IPS DF 6.9 (cell line): ENCODE measurements around the gene DYRK4.

Source experiments
- DNase-seq: peaks from one replicate; pipeline ENCODE4 v3.0.0-alpha.2; 2013; ENCODE audit warnings: low read depth, low spot score
- H3K27ac ChIP-seq: one replicate; pipeline ENCODE4 v1.5.1; 2013; ENCODE audit warnings: low read length, control low read depth
- H3K27me3 ChIP-seq: 2 replicates; pipeline ENCODE4 v1.6.1; 2013; ENCODE audit warnings: mild to moderate bottlenecking, low read length; ENCODE audit not compliant: control insufficient read depth, insufficient read depth
- H3K36me3 ChIP-seq: 2 replicates; pipeline ENCODE4 v1.6.1; 2013; ENCODE audit warnings: low read length; ENCODE audit not compliant: control insufficient read depth, insufficient read depth
- H3K4me1 ChIP-seq: 2 replicates; pipeline ENCODE4 v1.6.1; 2013; ENCODE audit warnings: low read length; ENCODE audit not compliant: control insufficient read depth, insufficient read depth
- H3K4me3 ChIP-seq: 2 replicates; pipeline ENCODE4 v1.5.1; 2013; ENCODE audit warnings: mild to moderate bottlenecking, low read length
- H3K9me3 ChIP-seq: 2 replicates; pipeline ENCODE4 v1.6.1; 2013; ENCODE audit warnings: low read length, inconsistent platforms; ENCODE audit not compliant: control insufficient read depth, insufficient read depth
- WGBS: extraction: QIAGEN DNeasy Blood & Tissue Kit; methylation state at CpG from one replicate; pipeline ENCODE4 v1.1.7; 2013; ENCODE audit warnings: mixed read lengths, missing lambda C conversion rate; ENCODE audit not compliant: insufficient read length, insufficient coverage; 5-methylcytosine and 5-hydroxymethylcytosine counted together

DYRK4 gene

DNA sequence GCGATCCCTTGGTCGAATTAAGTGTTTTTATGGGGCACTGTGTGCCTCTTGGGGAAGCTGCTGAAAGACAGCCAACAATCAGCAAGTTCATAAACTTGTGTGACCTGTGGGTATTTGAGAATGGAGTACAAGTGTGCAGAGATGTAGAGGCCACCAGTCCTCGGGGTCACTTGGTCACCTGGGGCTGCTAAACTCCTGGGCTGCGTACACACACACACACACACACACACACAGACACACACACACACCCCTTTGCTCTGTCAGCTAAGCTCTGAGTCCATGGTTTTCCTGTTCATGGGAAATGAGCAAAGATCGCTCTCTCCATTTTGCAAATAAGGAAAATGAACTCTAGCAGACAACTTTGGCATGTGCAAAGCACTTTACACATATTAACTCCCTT, 24.5 kb downstream of the DYRK4 start:
- no peaks in the 10 kb centered on the region for H3K36me3 ChIP-seq
- no peaks in the 10 kb centered on the region for H3K9me3 ChIP-seq
- H3K4me3 ChIP-seq: no peak overlapping the region
- WGBS: no CpG with 5 or more reads among the region's 5 CpGs
- no peaks in the 10 kb centered on the region for H3K4me1 ChIP-seq
- no peaks in the 10 kb centered on the region for H3K27me3 ChIP-seq
- DNase-seq: no peak
- H3K27ac ChIP-seq: no peak overlapping the region

DNA sequence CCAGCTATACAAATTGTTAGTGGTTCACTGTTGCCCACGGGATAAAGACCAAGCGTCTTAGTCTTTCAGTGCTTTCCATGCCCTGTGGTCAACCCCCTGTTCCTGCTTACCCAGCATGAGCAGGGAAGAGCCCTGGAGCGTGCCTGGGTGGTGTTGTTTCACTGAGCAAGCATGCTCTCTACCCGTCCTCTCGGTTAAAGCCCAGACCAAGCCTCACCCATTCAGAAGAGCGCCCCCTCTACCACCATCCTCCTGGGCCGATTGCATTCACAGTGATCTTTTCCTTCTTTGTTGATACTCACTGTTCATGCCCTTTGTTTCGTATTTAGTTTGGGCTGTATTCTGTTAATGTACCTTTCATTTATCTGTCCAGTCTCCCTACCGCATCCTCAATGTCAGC, 25.1 kb downstream of the DYRK4 start:
- H3K27me3 ChIP-seq: no peaks in the 10 kb centered on the region
- WGBS: no CpG with 5 or more reads among the region's 9 CpGs
- H3K9me3 ChIP-seq: no peaks in the 10 kb centered on the region
- no peaks in the 10 kb centered on the region for H3K36me3 ChIP-seq
- DNase-seq: no peak
- H3K27ac ChIP-seq: no peak overlapping the region
- no peak overlapping the region for H3K4me3 ChIP-seq
- H3K4me1 ChIP-seq: no peaks in the 10 kb centered on the region

DNA sequence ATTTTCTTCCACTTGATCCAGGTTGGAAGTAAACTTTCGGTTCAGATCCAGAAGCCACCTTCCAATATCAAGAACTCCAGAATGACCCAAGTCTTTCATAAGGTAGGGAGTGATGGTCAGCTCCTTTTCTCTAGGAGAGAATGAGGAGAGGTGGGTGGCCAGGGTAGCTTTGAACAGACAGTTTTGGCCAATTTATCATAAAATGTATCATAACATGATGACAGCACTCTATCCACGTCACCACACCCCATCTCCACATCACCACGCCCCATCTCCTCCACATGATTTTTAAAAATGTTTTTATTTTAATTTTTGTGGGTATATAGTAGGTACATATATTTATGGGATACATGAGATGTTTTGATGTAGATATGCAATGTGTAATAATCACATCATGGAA, 26.9 kb downstream of the DYRK4 start:
- no peak overlapping the region for H3K4me3 ChIP-seq
- H3K27me3 ChIP-seq: no peaks in the 10 kb centered on the region
- WGBS: 100% methylated on average over 2 of the region's 3 CpGs
- H3K36me3 ChIP-seq: no peaks in the 10 kb centered on the region
- H3K27ac ChIP-seq: no peak overlapping the region
- no peak for DNase-seq
- no peaks in the 10 kb centered on the region for H3K9me3 ChIP-seq
- no peaks in the 10 kb centered on the region for H3K4me1 ChIP-seq

DNA sequence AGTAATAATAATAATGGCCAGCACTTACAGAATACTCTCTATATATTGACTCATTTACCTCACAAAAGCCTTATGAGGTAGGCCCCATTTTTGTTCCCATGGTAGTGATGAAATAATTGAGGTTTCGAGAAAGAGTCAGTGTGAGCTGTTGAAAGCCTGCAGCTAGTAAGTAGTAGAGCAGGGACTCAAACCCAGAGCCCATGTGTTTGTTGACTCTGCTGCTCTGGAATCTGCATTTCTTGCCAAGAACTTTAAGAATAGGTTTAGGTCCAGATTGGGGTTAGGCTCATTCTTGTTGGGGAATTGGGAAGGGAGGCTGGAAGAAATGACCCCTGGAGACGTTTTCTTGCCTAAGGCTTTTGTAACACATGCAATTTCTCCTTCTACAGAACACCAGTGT, 27.9 kb downstream of the DYRK4 start:
- DNase-seq: no peak
- no peaks in the 10 kb centered on the region for H3K9me3 ChIP-seq
- no peak overlapping the region for H3K27ac ChIP-seq
- H3K4me3 ChIP-seq: no peak overlapping the region
- no peaks in the 10 kb centered on the region for H3K36me3 ChIP-seq
- H3K4me1 ChIP-seq: no peaks in the 10 kb centered on the region
- H3K27me3 ChIP-seq: no peaks in the 10 kb centered on the region
- no CpG with 5 or more reads among the region's 2 CpGs for WGBS

DNA sequence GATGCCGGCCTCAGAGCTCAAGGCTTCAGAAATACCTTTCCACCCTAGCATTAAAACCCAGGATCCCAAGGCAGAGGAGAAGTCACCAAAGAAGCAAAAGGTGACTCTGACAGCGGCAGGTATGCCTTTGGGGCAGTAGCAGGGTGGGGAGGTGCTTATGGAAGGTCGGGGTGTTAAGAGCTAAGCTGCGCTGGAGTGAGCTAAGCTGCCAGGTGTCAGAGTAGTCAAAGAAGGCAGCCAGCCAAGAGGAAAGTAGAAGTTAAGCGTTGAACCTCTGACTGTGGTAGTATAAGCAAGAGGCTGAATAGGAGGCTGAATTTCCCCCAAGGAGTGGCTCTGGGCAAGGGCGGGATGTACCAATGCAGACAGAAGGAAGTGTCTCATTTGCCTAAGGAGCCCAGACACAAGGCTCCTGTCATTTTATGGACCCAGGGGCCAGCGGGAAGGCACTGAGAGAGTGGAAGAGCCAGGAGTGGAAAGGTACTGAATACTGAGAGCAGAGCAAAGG, 29.2 kb downstream of the DYRK4 start:
- Histone ChIP-seq H3K36me3 (no peaks in the 10 kb centered on the region), H3K9me3 (no peaks in the 10 kb centered on the region), H3K27me3 (no peaks in the 10 kb centered on the region), H3K4me3 (no peak overlapping the region), H3K4me1 (no peaks in the 10 kb centered on the region), H3K27ac (no peak overlapping the region)
- DNase-seq: no peak
- WGBS: no CpG with 5 or more reads among the region's 7 CpGs

DNA sequence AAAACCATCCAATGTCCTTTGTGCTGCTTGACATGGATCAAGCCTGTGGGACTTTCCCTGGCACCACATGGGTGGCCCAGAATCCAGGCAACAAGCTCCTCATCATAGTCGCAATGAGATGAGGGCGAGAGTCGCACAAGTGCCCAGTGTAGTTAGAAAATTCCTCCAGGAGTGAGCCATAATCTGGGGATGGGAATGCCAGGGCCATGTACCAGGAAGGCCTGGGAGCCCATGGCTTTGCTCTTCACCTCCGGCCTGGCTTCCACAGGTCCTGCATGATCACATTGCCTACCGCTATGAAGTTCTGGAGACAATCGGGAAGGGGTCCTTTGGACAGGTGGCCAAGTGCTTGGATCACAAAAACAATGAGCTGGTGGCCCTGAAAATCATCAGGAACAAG, 33.9 kb downstream of the DYRK4 start:
- Histone ChIP-seq H3K27ac (no peak overlapping the region), H3K9me3 (no peaks in the 10 kb centered on the region), H3K27me3 (no peaks in the 10 kb centered on the region), H3K36me3 (no peaks in the 10 kb centered on the region), H3K4me3 (no peak overlapping the region), H3K4me1 (no peaks in the 10 kb centered on the region)
- WGBS: no CpG with 5 or more reads among the region's 6 CpGs
- no peak for DNase-seq

DNA sequence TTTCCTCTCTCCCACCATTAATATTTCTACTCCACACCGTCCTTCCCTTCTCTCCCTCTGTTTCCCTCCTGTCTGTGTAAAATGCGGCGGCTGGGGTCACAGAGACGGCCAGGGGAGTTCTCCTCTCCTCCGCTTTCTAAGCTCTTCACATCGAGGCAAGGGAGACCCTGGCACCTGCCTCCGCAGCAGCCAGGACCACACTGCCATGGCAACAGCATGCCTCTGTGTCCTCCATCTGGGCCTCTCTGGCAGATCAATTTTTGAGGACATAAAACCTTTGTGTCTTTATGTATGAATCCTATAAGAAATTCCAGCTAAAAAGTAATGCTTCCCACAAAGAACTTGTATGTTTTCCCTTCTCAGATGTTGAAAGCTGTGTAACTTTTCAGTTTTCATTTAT, 41.4 kb downstream of the DYRK4 start:
- no peak overlapping the region for H3K4me3 ChIP-seq
- WGBS: 100% methylated on average over 1 of the region's 7 CpGs
- H3K9me3 ChIP-seq: no peaks in the 10 kb centered on the region
- DNase-seq: no peak
- H3K4me1 ChIP-seq: no peaks in the 10 kb centered on the region
- no peaks in the 10 kb centered on the region for H3K36me3 ChIP-seq
- no peak overlapping the region for H3K27ac ChIP-seq
- no peaks in the 10 kb centered on the region for H3K27me3 ChIP-seq

DNA sequence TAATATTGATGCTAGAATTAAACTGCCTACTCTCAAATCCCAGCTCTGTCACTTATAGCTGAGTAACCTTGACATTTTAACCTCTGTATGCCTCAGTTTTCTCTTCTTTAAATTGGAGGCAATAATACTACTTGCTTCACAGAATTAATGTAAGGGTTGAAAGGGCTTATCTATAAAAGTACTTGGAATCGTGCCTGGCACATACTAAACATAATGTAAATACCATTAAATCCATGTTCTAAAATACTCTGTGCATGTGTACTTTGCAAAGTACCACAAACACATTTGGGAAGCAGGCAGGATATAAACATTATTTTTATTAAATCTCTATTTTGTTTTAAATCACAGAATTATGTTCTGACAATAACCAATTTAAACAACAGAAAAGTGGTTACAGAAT, 41.9 kb downstream of the DYRK4 start:
- DNase-seq: no peak
- H3K27me3 ChIP-seq: no peaks in the 10 kb centered on the region
- H3K4me3 ChIP-seq: no peak overlapping the region
- H3K36me3 ChIP-seq: no peaks in the 10 kb centered on the region
- no peaks in the 10 kb centered on the region for H3K9me3 ChIP-seq
- H3K4me1 ChIP-seq: no peaks in the 10 kb centered on the region
- WGBS: no CpG with 5 or more reads among the region's 1 CpG
- no peak overlapping the region for H3K27ac ChIP-seq

DNA sequence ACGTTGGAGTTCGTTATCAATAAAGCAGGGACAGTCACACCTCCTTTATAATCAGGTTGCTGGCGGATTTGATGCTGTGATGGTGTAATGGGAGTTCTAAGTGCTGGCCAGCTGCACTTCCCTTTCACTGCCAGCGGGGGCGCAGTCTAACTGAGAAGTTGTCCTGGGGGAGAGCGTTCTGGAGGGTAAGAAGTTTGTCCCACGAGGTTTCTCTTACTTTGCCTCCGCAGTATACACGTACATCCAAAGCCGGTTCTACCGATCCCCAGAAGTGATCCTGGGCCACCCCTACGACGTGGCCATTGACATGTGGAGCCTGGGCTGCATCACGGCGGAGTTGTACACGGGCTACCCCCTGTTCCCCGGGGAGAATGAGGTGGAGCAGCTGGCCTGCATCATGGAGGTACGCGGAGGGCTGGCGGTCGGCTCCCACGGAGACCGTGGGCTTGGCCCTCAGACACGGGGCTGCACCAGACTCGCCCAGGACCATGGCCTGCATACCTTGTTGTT, 42.7 kb downstream of the DYRK4 start:
- Histone ChIP-seq H3K4me3 (peak overlapping the region; percentile 97), H3K9me3 (no peaks in the 10 kb centered on the region), H3K4me1 (no peaks in the 10 kb centered on the region), H3K27ac (no peak overlapping the region), H3K27me3 (no peaks in the 10 kb centered on the region), H3K36me3 (no peaks in the 10 kb centered on the region)
- DNase-seq: peak; percentile 55
- no CpG with 5 or more reads among the region's 25 CpGs for WGBS

DNA sequence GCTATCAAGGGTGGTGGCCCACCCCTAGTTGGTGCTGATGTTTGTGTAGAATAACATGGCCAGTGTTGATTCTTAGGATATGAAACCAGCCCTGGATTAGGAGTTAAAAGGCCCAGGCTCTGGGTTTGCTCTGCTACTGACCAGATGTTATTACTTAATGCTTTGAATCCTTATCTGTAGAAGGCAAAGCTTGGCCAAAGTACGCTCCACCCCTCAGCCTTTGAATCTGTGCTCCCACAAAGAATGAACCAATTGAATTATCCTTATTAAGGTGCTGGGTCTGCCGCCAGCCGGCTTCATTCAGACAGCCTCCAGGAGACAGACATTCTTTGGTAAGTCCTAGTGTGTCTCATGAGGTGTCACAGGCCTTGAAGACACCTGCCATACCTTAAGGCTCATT, 45.0 kb downstream of the DYRK4 start:
- no peaks in the 10 kb centered on the region for H3K9me3 ChIP-seq
- H3K27ac ChIP-seq: no peak overlapping the region
- H3K4me1 ChIP-seq: no peaks in the 10 kb centered on the region
- no peaks in the 10 kb centered on the region for H3K27me3 ChIP-seq
- H3K4me3 ChIP-seq: no peak overlapping the region
- no CpG with 5 or more reads among the region's 3 CpGs for WGBS
- DNase-seq: no peak
- no peaks in the 10 kb centered on the region for H3K36me3 ChIP-seq

DNA sequence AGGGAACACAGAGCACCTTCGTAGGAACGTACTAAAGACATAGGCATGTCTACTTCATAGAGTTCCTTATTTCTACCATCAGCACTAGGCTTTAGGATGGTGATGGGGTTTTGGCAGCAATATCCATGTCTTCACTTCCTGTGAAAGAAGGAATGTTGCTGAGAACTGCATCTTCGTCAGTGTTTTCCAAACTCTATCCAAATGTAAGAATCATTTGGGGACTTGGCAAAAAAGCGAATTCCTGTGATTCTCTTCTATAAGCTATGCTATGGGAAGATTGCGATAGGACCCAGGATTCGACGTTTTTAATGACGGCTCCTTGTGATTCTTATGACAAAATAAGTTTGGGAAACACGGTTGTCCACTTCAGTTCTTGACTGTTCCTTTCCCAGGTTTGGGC, 47.1 kb downstream of the DYRK4 start:
- no CpG with 5 or more reads among the region's 9 CpGs for WGBS
- no peaks in the 10 kb centered on the region for H3K27me3 ChIP-seq
- no peak overlapping the region for H3K27ac ChIP-seq
- no peaks in the 10 kb centered on the region for H3K4me1 ChIP-seq
- no peaks in the 10 kb centered on the region for H3K36me3 ChIP-seq
- no peaks in the 10 kb centered on the region for H3K9me3 ChIP-seq
- no peak for DNase-seq
- H3K4me3 ChIP-seq: no peak overlapping the region
